GM18870 (cell line): Measurements from ENCODE around the gene TTL.
A peak's percentile ranks its signal among the peaks of the same experiment; 100 is the strongest.

Source experiments
- ATAC-seq: cut with Tn5 transposase; IDR thresholded peaks from one replicate; pipeline ENCODE4 v1.9.1; 2021; ENCODE audit warnings: moderate library complexity; ENCODE audit not compliant: unreplicated experiment

The TTL gene

GRCh38 chr2:112580084-112580483 lies 98.1 kb downstream of the TTL start:
- ATAC-seq, result no peak

- no peak for ATAC-seq
Observed at GRCh38 chr2:112582314-112582746, 100.4 kb downstream of the TTL start.

GRCh38 chr2:112583497-112584133 lies 101.7 kb downstream of the TTL start:
- ATAC-seq, result no peak

- peak; percentile 90 for ATAC-seq
Observed at GRCh38 chr2:112584134-112584890, 102.4 kb downstream of the TTL start, which contains the start of gene CHCHD5. Gene CHCHD5, plus strand, starts transcription at chr2:112584609. Its CDS starts 39 bp downstream, at chr2:112584648.

GRCh38 chr2:112584891-112585250 lies 102.9 kb downstream of the TTL start:
- ATAC-seq, result no peak

GRCh38 chr2:112585400-112585799 lies 103.4 kb downstream of the TTL start:
- ATAC-seq, result no peak

GRCh38 chr2:112585873-112586464 lies 104.0 kb downstream of the TTL start:
- ATAC-seq, result no peak

GRCh38 chr2:112588611-112589045 lies 106.7 kb downstream of the TTL start:
- no peak for ATAC-seq
